ENCODE data around the gene ATXN7L3. TPM values are rescaled to one million over a fixed set of nuclear protein-coding genes. Genes with fewer than 3 reads are reported as not detected.

The ATXN7L3 gene
- polyA plus RNA-seq, 3 donors = 8.5 to 60.9 (median 9.9) TPM

GRCh38 chr17:44210342-44211192, 10.9 kb upstream of the ATXN7L3 start:
- peaks cover 15% of the 10 kb centered on the region for H3K79me2 ChIP-seq (ENCODE audit: insufficient read depth, low read length)
- 27% methylated on average over 58 of the region's 64 CpGs for WGBS (ENCODE audit: insufficient coverage)
- no peaks in the 10 kb centered on the region for H3K9me3 ChIP-seq (replicated peaks in 1 of 2; ENCODE audit: control insufficient read depth in 1 of 2, insufficient read depth in 1 of 2, low read length in 2 of 2)
- intact Hi-C loops (cut with micrococcal nuclease) = loop anchor here (2.0 kb wide), 2 partner anchors 140 to 152 kb away; partner anchors contain the start of gene FAM171A2 (in 1 of the 2)
- Mint-ChIP-seq H3K36me3 (peaks cover 62 to 91% of the 10 kb centered on the region in 2 donors), H3K4me1 (peaks cover 40% of the 10 kb centered on the region), H3K27ac (peak overlapping the region in 3 of 7 donors; percentile 15 to 61 (median 58)), H3K4me3 (peak overlapping the region in 1 of 2 donors; percentile 24), H3K27me3 (ENCODE audit: low read depth in 3 of 3) (peaks cover 0 to 1% (median 0%) of the 10 kb centered on the region in 3 donors), H3K9me3 (no peaks in the 10 kb centered on the region)
- no peak overlapping the region for H3K9ac ChIP-seq (ENCODE audit: insufficient read depth, low read length, poor library complexity, severe bottlenecking)
- TF ChIP-seq, protein P1, sequence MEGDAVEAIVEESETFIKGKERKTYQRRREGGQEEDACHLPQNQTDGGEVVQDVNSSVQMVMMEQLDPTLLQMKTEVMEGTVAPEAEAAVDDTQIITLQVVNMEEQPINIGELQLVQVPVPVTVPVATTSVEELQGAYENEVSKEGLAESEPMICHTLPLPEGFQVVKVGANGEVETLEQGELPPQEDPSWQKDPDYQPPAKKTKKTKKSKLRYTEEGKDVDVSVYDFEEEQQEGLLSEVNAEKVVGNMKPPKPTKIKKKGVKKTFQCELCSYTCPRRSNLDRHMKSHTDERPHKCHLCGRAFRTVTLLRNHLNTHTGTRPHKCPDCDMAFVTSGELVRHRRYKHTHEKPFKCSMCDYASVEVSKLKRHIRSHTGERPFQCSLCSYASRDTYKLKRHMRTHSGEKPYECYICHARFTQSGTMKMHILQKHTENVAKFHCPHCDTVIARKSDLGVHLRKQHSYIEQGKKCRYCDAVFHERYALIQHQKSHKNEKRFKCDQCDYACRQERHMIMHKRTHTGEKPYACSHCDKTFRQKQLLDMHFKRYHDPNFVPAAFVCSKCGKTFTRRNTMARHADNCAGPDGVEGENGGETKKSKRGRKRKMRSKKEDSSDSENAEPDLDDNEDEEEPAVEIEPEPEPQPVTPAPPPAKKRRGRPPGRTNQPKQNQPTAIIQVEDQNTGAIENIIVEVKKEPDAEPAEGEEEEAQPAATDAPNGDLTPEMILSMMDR (IDR thresholded peaks at IDR 0.05) = peak; percentile 99
- H2AFZ ChIP-seq (ENCODE audit: insufficient read depth, low read depth, low read length, poor library complexity, severe bottlenecking) = peak overlapping the region; percentile 41
- H3K4me2 ChIP-seq (replicated peaks; ENCODE audit: extremely low read depth, low read length, poor library complexity, severe bottlenecking) = peak overlapping the region; percentile 42
- peaks cover 49% of the 10 kb centered on the region for H4K20me1 ChIP-seq (ENCODE audit: insufficient read depth, low read length)
- peaks cover 63 to 84% of the 10 kb centered on the region in 2 donors for H3K36me3 ChIP-seq (replicated peaks in 1 of 2; ENCODE audit: control insufficient read depth in 1 of 2, insufficient read depth in 2 of 2, low read length in 2 of 2)
- H3K4me1 ChIP-seq (ENCODE audit: control insufficient read depth in 1 of 2, insufficient read depth in 2 of 2, low read length in 2 of 2) = peaks cover 11 to 41% of the 10 kb centered on the region in 2 donors
- H3K27ac ChIP-seq (ENCODE audit: low read depth in 1 of 2, low read length in 2 of 2) = no peak overlapping the region
- no peaks in the 10 kb centered on the region for H3K27me3 ChIP-seq (ENCODE audit: control insufficient read depth in 2 of 2, insufficient read depth in 2 of 2, low read length in 2 of 2)
- DNase-seq = peak; percentile 82 to 88 (median 87)
- no peak overlapping the region for H3K4me3 ChIP-seq (replicated peaks in 1 of 3; ENCODE audit: low read depth in 2 of 3, low read length in 3 of 3)

GRCh38 chr17:44209786-44210341, 10.2 kb upstream of the ATXN7L3 start:
- peaks cover 40% of the 10 kb centered on the region for H3K4me1 Mint-ChIP-seq
- peak overlapping the region; percentile 42 for H3K4me2 ChIP-seq (replicated peaks; ENCODE audit: extremely low read depth, low read length, poor library complexity, severe bottlenecking)
- H3K27me3 Mint-ChIP-seq (ENCODE audit: low read depth in 3 of 3) = no peaks in the 10 kb centered on the region
- peaks cover 14 to 45% of the 10 kb centered on the region in 2 donors for H3K4me1 ChIP-seq (ENCODE audit: control insufficient read depth in 1 of 2, insufficient read depth in 2 of 2, low read length in 2 of 2)
- no peaks in the 10 kb centered on the region for H3K9me3 Mint-ChIP-seq
- no peaks in the 10 kb centered on the region for H3K27me3 ChIP-seq (ENCODE audit: control insufficient read depth in 2 of 2, insufficient read depth in 2 of 2, low read length in 2 of 2)
- TF ChIP-seq, protein P1 (IDR thresholded peaks at IDR 0.05) = no peak
- peaks cover 8% of the 10 kb centered on the region for H3K79me2 ChIP-seq (ENCODE audit: insufficient read depth, low read length)
- peaks cover 55 to 85% of the 10 kb centered on the region in 2 donors for H3K36me3 Mint-ChIP-seq
- H3K4me3 Mint-ChIP-seq = peak overlapping the region in 1 of 2 donors; percentile 24
- peak overlapping the region in 4 of 7 donors; percentile 45 to 61 (median 52) for H3K27ac Mint-ChIP-seq
- peaks cover 43% of the 10 kb centered on the region for H4K20me1 ChIP-seq (ENCODE audit: insufficient read depth, low read length)
- H2AFZ ChIP-seq (ENCODE audit: insufficient read depth, low read depth, low read length, poor library complexity, severe bottlenecking) = peak overlapping the region; percentile 41
- H3K9me3 ChIP-seq (replicated peaks in 1 of 2; ENCODE audit: control insufficient read depth in 1 of 2, insufficient read depth in 1 of 2, low read length in 2 of 2) = no peaks in the 10 kb centered on the region
- WGBS (ENCODE audit: insufficient coverage) = 77% methylated on average over 8 of the region's 11 CpGs
- no peak overlapping the region for H3K4me3 ChIP-seq (replicated peaks in 1 of 3; ENCODE audit: low read depth in 2 of 3, low read length in 3 of 3)
- DNase-seq = peak in 1 of 3 donors; percentile 70
- H3K36me3 ChIP-seq (replicated peaks in 1 of 2; ENCODE audit: control insufficient read depth in 1 of 2, insufficient read depth in 2 of 2, low read length in 2 of 2) = peaks cover 56 to 77% of the 10 kb centered on the region in 2 donors
- intact Hi-C loops (cut with micrococcal nuclease) = loop anchor here (2.0 kb wide), 2 partner anchors 141 to 153 kb away; partner anchors contain the start of gene FAM171A2 (in 1 of the 2)
- H3K27ac ChIP-seq (ENCODE audit: low read depth in 1 of 2, low read length in 2 of 2) = no peak overlapping the region
- H3K9ac ChIP-seq (ENCODE audit: insufficient read depth, low read length, poor library complexity, severe bottlenecking) = no peak overlapping the region
